Measurements from ENCODE around the gene TNIP3.

The TNIP3 gene

DNA sequence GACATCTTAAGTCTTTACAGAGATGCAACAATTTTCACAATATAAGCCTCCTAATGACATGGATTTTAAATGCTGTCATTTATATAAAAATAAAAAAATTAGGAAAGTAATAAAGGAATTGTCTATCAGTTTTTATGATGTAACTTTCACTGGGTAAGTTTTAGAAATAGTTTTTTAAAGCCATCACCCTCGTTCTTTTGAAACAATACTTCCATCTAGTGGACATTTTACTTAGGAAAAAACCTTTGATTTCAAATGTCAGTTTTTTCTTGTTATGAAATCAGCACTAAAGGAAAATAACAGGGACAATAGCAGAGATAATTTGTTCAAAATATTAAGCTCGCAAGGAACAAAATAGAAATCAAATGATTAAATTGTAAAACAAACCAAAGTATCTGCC is 67.5 kb downstream of the TNIP3 start:
- Mint-ChIP-seq H3K27me3 (ENCODE audit: low read depth) (peaks cover 27% of the 10 kb centered on the region), H3K27ac (no peak overlapping the region), H3K9me3 (no peaks in the 10 kb centered on the region)

DNA sequence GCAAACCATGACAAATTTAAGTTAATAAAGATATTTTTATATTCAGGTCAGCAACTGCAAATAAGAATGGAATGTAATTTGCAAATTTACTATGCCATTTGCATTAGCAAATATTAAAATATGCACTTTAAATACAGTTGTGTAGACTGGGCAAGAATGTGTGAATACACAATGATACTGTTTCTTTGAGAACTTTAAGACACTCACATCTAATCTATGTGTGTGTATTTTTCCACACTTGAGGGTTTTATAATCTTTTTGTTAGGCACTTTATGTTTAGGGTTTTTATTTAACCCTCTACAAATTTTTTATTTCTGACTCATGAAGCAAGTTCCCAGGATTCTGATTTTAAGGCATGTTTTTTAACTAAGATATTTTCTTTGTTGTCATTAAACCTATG is 67.9 kb downstream of the TNIP3 start:
- Mint-ChIP-seq H3K4me3 (no peak overlapping the region), H3K4me1 (ENCODE audit: low read depth) (no peaks in the 10 kb centered on the region), H3K27ac (no peak overlapping the region), H3K9me3 (no peaks in the 10 kb centered on the region), H3K36me3 (ENCODE audit: low read depth) (no peaks in the 10 kb centered on the region), H3K27me3 (ENCODE audit: low read depth) (peaks cover 22% of the 10 kb centered on the region)

More for the DNA sequence above, 67.5 kb downstream of the TNIP3 start:
- H3K36me3 Mint-ChIP-seq (ENCODE audit: low read depth) = no peaks in the 10 kb centered on the region
- no peaks in the 10 kb centered on the region for H3K4me1 Mint-ChIP-seq (ENCODE audit: low read depth)
- H3K4me3 Mint-ChIP-seq = no peak overlapping the region

DNA sequence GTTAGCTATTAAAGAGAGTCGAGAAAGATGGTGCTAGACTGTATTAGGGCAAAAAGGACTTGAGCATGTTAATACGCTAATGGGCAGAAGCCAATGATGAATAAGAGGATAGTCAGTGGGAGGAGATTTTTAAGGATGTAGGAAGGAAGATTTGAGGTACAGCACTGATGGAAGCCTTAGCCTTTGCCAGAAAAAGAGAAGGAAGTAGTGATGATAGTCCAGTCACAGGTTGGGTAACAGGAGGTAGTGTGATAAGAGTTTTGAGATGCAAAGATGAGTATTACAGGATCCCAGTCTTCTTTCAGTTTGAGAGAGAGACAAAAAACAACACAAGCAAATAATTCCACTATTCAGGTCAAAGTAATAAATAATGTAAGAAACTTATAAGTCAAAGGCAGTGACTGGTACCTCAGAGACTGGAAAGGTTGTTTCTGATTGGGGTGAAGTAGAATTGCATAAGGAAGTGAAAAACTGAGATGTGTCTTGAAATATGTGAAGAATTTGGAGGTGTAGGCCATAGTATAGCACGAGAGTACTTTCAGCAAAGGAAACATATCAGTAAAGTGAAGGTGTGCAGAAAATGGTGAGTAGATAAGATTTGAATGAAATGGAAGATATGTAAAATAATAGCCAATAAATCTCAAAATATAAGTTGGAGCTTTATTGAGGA is 69.7 kb downstream of the TNIP3 start:
- Mint-ChIP-seq H3K36me3 (ENCODE audit: low read depth) (no peaks in the 10 kb centered on the region), H3K9me3 (no peaks in the 10 kb centered on the region), H3K4me1 (ENCODE audit: low read depth) (no peaks in the 10 kb centered on the region), H3K27ac (no peak overlapping the region), H3K4me3 (no peak overlapping the region), H3K27me3 (ENCODE audit: low read depth) (peaks cover 7% of the 10 kb centered on the region)

DNA sequence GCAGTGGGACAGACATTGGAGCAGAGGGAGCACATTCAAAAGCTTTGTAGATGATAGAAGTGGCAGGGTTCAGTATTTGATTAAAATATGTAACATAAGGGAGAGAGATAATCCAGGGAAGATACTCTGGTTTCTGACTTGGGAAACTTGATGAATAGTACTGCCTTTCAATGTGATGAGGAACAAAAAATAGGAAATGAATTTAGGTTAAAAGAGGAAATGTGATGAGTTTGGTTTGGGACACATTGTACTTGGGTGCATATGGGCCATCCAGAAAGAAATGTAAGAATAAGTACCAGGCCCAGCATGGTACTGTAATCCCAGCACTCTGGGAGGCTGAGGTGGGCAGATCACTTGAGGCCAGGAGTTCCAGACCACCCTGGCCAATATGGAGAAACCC is 70.9 kb downstream of the TNIP3 start:
- no peak overlapping the region for H3K27ac Mint-ChIP-seq
- H3K36me3 Mint-ChIP-seq (ENCODE audit: low read depth) = no peaks in the 10 kb centered on the region
- no peaks in the 10 kb centered on the region for H3K9me3 Mint-ChIP-seq
- H3K4me1 Mint-ChIP-seq (ENCODE audit: low read depth) = no peaks in the 10 kb centered on the region
- no peak overlapping the region for H3K4me3 Mint-ChIP-seq
- H3K27me3 Mint-ChIP-seq (ENCODE audit: low read depth) = peaks cover 5% of the 10 kb centered on the region

DNA sequence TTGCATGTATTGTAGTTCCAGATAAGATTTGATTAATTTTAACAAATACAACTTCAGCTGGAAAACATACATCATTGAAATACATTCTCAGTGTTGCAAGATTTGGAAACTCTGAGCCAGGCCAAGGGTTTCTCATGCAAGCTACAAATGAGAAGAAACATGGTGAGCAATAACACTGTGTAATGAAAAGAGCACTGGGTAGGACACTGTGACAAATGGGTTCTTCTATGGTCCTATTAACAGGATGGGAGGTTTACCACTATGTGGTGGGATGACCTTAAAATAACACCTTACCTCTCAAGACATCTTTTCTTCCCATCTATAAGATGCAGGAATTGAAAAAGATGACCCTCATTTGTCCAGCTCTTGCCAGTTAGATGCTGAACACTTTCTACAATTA is 72.2 kb downstream of the TNIP3 start:
- no peaks in the 10 kb centered on the region for H3K36me3 Mint-ChIP-seq (ENCODE audit: low read depth)
- no peak overlapping the region for H3K4me3 Mint-ChIP-seq
- no peaks in the 10 kb centered on the region for H3K9me3 Mint-ChIP-seq
- no peaks in the 10 kb centered on the region for H3K4me1 Mint-ChIP-seq (ENCODE audit: low read depth)
- H3K27me3 Mint-ChIP-seq (ENCODE audit: low read depth) = peaks cover 4% of the 10 kb centered on the region
- no peak overlapping the region for H3K27ac Mint-ChIP-seq

DNA sequence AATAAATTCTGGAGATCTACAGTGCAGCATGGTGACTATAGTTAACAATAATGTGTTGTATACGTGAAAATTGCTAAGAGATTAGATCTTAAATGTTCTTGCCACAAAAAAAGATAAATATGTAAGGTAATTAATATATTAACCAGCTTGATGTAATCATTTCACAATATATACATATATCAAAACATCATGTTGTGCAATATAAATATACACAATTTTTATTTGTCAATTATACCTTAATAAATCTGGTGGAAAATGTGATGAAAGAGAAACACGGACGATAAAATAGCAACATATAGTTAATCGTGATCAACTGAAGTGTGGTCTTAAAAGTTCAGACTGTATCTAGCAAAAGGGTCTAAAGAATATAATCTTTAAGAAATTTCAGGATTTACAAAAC is 75.3 kb downstream of the TNIP3 start:
- H3K36me3 Mint-ChIP-seq (ENCODE audit: low read depth) = no peaks in the 10 kb centered on the region
- H3K27me3 Mint-ChIP-seq (ENCODE audit: low read depth) = peaks cover 20% of the 10 kb centered on the region
- no peaks in the 10 kb centered on the region for H3K4me1 Mint-ChIP-seq (ENCODE audit: low read depth)
- H3K27ac Mint-ChIP-seq = no peak overlapping the region
- peaks cover 3% of the 10 kb centered on the region for H3K9me3 Mint-ChIP-seq
- H3K4me3 Mint-ChIP-seq = no peak overlapping the region
